Skeletal muscle tissue (tissue), 4 donors: ENCODE measurements around the gene KLHL11. TPM values are rescaled to one million over a fixed set of nuclear protein-coding genes. Genes with fewer than 3 reads are reported as not detected.
"Not testable (repeated sequence)": the region's sequence is repeated elsewhere in the genome, so short reads cannot be mapped to it uniquely, and the experiment has no call there.

Source experiments
- H3K27ac ChIP-seq: one replicate; pipeline ENCODE4 v1.7.0; 2013; ENCODE audit warnings: mild to moderate bottlenecking, low read depth, low read length, inconsistent platforms
- H3K27me3 ChIP-seq, 3 donors: one replicate each; pipeline ENCODE4 v1.7.0; 2013; ENCODE audit warnings: low read length in 3 of 3; ENCODE audit not compliant: control insufficient read depth in 3 of 3, insufficient read depth in 3 of 3
- H3K36me3 ChIP-seq, 3 donors: one replicate each; pipeline ENCODE4 v1.7.0; 2013; ENCODE audit warnings: low read length in 3 of 3; ENCODE audit not compliant: control insufficient read depth in 3 of 3, insufficient read depth in 3 of 3
- H3K4me1 ChIP-seq, 3 donors: one replicate each; pipeline ENCODE4 v1.7.0; 2013; ENCODE audit warnings: low read length in 3 of 3, mild to moderate bottlenecking in 3 of 3; ENCODE audit not compliant: control insufficient read depth in 3 of 3, insufficient read depth in 3 of 3
- H3K4me3 ChIP-seq, 3 donors: one replicate each; pipeline ENCODE4 v1.7.0; 2013; ENCODE audit warnings: low read length in 3 of 3
- H3K9ac ChIP-seq, 3 donors: one replicate each; pipeline ENCODE4 v1.7.0; 2013; ENCODE audit warnings: low read length in 3 of 3, mild to moderate bottlenecking in 3 of 3, moderate library complexity in 2 of 3, low read depth in 1 of 3
- H3K9me3 ChIP-seq, 3 donors: one replicate each; pipeline ENCODE4 v1.7.0; 2013; ENCODE audit warnings: low read length in 3 of 3; ENCODE audit not compliant: control insufficient read depth in 3 of 3
- total RNA-seq: library from RNA; depleted of rRNA; stranded (reverse); fragments of >200 nt; gene quantifications from one replicate; pipeline ENCODE4 v1.2.3, GENCODE V29; 2014
- donor health status: Osteomylitis.

Gene KLHL11
- total RNA-seq, 1 donor from 2014 or later: 19.3 TPM

DNA sequence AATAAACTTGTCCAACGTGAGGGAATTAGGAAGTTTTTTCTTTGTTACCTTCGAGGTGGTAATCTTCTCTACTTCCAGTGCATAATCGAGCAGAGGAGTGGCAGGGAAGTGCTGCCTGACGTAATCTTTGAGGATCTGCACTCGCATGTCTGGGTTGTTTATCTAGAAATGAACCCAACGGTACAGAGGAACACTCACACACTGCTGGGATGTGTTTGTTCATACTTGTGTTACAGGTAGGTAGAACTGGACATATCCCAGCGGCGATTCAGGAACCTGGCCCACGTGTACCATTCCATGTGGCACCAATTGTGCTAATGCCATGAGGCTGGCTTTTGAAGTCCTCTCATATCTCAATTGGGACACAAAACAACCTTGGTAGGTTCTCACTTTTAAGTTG is 4.2 kb upstream of the KLHL11 start:
- Histone ChIP-seq H3K9ac (no peak overlapping the region), H3K27me3 (no peaks in the 10 kb centered on the region), H3K4me1 (peaks cover 0 to 7% (median 0%) of the 10 kb centered on the region in 3 donors), H3K36me3 (peaks cover 30 to 37% (median 36%) of the 10 kb centered on the region in 3 donors), H3K9me3 (no peaks in the 10 kb centered on the region), H3K4me3 (no peak overlapping the region), H3K27ac (no peak overlapping the region)

DNA sequence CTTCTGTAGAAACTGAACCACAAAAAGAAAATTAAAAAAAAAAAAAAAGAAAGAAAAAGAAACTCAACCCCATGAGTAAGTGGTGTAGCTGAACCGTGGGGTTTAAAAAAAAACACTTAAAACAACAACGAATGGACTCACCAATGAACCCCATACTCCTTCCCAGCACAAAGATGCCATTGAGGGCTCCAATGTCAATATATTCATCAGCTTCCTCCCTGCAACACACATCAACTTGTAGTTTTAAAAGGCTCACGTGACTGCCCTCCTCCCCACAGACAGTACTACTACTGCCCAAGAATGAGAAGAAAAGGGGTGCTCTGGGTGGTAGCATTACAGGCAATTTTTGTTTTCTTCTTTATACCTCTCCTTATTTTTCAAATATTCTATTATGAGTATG is 3.3 kb upstream of the KLHL11 start:
- no peak overlapping the region for H3K4me3 ChIP-seq
- peaks cover 7 to 16% (median 8%) of the 10 kb centered on the region in 3 donors for H3K4me1 ChIP-seq
- H3K9ac ChIP-seq: no peak overlapping the region
- no peak overlapping the region for H3K27ac ChIP-seq
- no peaks in the 10 kb centered on the region for H3K9me3 ChIP-seq
- no peaks in the 10 kb centered on the region for H3K27me3 ChIP-seq
- peaks cover 28 to 36% (median 33%) of the 10 kb centered on the region in 3 donors for H3K36me3 ChIP-seq

DNA sequence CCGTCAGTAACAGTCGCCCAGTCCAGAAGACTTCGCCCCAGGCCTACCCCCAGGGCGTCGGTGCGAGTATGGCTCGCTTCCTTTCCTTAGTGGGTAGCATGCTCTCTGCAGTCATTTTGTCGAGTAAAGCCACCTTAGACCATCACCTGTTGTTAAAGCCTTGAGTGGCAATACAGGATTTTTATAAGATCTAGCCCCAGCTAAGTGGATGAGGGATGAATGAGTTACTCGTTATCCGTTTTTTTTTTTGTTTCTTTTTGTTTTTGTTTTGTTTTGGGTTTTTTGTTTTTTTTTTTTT is 322 bp upstream of the KLHL11 start:
- H3K36me3 ChIP-seq: peaks cover 16 to 19% (median 17%) of the 10 kb centered on the region in 3 donors
- H3K4me1 ChIP-seq: peaks cover 18 to 27% (median 18%) of the 10 kb centered on the region in 3 donors
- H3K27ac ChIP-seq: no peak overlapping the region
- peak overlapping the region; percentile 74 to 95 (median 79) for H3K4me3 ChIP-seq
- no peaks in the 10 kb centered on the region for H3K27me3 ChIP-seq
- H3K9ac ChIP-seq: peak overlapping the region; percentile 79 to 98 (median 97)
- no peaks in the 10 kb centered on the region for H3K9me3 ChIP-seq

DNA sequence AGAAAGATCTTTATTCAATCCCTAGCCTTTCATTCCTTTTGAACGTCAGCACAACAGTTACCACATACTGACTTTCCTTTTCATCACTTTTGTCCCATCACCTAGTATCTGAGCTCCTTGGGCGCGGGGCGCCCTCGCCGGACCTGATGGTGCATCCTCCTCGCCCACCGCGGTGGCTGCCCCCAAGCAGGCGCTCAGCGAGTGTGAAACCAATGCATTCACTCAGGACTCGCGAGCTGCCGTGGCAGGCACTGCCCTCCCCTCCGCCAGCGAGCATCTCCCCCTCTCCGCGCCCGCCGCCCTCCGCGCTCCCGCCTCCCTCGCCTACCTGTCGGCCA is 756 bp downstream of the KLHL11 start:
- Histone ChIP-seq H3K27me3 (no peaks in the 10 kb centered on the region), H3K9ac (peak overlapping the region; percentile 95 to 98 (median 97)), H3K27ac (peak overlapping the region; percentile 84), H3K9me3 (no peaks in the 10 kb centered on the region), H3K4me1 (peaks cover 18 to 27% (median 20%) of the 10 kb centered on the region in 3 donors), H3K4me3 (peak overlapping the region; percentile 90 to 95 (median 95)), H3K36me3 (peaks cover 7 to 13% (median 11%) of the 10 kb centered on the region in 3 donors)

DNA sequence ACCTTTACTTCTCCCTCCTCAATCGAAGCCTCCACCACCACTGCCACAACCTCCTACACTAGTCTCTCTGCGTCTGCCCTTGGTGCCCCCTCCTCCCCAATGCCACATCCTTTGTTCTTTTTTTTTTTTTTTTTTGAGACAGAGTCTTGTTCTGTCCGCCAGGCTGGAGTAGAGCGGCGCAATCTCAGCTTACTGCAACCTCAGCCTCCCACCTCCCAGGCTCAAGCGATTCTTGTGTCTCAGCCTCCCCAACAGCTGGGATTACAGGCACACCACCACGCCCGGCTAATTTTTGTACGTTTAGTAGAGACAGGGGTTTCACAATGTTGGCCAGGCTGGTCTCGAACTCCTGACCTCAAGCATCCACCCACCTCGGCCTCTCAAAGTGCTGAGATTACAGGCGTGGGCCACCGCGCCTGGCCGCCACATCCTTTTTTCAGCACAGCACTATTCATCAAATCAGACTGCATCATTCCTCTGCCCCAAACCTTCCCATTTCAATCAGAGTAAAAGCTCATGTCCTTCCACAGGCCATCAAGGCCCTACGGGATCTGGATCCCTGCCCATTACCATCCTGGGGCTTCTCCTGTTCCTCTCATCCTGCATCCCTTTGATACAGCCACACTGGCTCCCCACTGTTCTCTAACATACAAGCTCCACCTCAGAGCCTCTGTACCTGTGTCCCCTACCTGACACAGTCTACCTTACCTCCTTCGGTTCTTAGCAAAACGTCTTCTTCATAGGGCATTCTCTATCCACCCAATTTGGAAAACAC is 2.0 kb downstream of the KLHL11 start:
- H3K4me3 ChIP-seq: peak overlapping the region; percentile 90 to 95 (median 95)
- H3K9ac ChIP-seq: peak overlapping the region; percentile 28 to 95 (median 54)
- no peak overlapping the region for H3K27ac ChIP-seq
- no peaks in the 10 kb centered on the region for H3K27me3 ChIP-seq
- peaks cover 0 to 10% (median 7%) of the 10 kb centered on the region in 3 donors for H3K36me3 ChIP-seq
- no peaks in the 10 kb centered on the region for H3K9me3 ChIP-seq
- H3K4me1 ChIP-seq: peaks cover 18 to 27% (median 20%) of the 10 kb centered on the region in 3 donors

DNA sequence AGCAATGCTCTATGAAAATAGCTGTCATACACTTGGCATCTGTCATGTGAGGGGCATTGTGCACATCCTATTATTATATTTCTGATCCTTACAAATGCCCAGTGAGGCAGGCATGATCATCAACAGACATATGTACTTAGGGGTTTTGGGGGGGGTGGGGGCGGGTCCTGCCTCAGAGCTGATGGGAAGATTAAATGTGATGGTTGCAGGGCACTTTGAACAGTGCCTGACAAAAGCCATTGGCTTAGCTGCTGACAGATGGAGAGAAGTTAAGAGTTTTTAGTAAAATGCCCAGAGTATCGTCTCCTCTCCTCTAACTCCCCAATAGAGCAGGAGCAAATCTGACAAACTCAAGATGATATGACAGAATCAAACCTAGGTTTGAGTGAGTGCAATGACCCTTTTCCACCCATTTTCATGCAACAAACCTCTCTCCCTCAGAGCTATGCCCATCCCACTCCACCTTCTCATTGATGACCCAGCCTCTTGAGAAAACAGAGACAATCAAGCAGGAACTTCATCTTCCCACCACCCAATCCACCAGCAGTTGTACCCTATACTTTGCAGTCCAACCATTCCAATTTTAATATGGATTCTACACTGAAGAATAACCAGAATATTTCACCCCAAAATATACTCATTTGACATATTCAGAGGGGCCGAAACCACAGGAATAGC is 4.8 kb downstream of the KLHL11 start:
- H3K9me3 ChIP-seq: no peaks in the 10 kb centered on the region
- H3K4me1 ChIP-seq: peaks cover 18 to 25% (median 20%) of the 10 kb centered on the region in 3 donors
- H3K36me3 ChIP-seq: peaks cover 0 to 2% (median 0%) of the 10 kb centered on the region in 3 donors
- H3K27me3 ChIP-seq: no peaks in the 10 kb centered on the region
- H3K4me3 ChIP-seq: no peak overlapping the region
- H3K9ac ChIP-seq: peak overlapping the region in 1 of 3 donors; percentile 51
- no peak overlapping the region for H3K27ac ChIP-seq

DNA sequence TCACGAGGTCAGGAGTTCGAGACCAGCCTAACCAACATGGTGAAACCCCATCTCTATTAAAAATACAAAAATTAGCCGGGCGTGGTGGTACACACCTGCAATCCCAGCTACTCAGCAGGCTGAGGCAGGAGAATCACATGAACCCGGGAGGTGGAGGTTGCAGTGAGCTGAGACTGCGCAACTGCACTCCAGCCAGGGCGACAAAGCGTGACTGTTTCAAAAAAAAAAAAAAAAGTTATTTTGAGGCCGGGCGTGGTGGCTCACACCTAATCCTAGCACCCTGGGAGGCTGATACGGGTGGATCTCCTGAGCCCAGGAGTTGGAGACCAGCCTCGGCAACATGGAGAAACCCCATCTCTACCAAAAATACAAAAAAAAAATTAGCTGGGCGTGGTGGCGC is 13.8 kb downstream of the KLHL11 start:
- not testable (repeated sequence) for H3K27me3 ChIP-seq, H3K9ac ChIP-seq, H3K9me3 ChIP-seq, H3K27ac ChIP-seq, H3K4me1 ChIP-seq, H3K4me3 ChIP-seq
- H3K36me3 ChIP-seq: peaks cover 5 to 21% (median 19%) of the 10 kb centered on the region in 3 donors

DNA sequence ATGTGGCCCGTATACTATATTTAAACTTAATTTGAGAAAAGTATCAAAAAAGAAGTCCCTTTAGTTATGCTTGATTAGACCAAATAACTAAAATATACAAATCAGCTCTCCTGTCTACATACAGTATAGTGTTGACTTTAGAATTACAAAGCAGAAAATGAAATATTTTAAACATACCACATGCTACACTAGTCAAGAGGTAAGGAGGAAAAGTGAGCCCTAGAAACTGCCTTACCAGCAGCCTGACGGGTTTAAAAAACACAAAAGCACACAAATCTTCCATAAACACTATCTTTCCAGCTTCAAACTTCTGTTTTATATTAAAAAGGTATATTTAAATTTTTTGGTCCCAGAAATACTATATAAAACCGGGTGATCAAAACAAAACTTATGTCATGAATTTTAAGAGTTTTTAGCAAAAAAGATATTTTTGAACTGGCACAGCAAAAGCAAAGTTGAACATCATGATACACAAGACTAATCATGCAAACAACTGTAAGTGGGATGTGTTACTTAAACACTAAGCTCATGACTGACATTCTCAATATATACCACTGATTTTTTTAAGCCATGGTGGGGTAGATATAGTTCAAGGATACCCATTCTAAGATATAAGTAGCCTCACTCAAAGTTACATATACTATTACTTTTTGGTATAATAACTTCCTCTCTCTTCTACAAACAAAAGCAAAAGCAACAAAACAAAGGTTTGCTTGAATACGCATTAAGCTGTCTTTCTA is 15.8 kb downstream of the KLHL11 start:
- Histone ChIP-seq H3K36me3 (peaks cover 4 to 17% (median 14%) of the 10 kb centered on the region in 3 donors), H3K9ac (no peak overlapping the region), H3K27ac (no peak overlapping the region), H3K27me3 (no peaks in the 10 kb centered on the region), H3K9me3 (no peaks in the 10 kb centered on the region), H3K4me3 (no peak overlapping the region), H3K4me1 (no peaks in the 10 kb centered on the region)

DNA sequence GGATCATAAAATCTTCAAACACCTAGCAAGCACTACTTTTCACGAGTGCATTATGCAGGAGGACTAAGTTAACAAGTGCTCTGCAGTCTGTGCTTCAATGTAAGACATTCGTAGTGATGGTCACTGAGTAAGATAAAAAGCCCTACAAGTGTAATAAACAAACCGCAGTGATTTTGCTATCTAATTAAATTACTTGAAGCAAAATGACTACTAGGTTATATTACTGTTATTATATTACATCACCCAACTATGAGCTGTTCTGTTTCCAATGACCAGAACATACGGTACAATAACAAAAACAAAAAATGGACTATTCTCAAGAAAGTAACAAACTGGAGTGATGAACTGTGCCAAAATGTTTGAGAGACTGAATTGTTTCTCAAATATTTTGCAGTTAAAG is 16.4 kb downstream of the KLHL11 start:
- Histone ChIP-seq H3K36me3 (peaks cover 3 to 11% (median 7%) of the 10 kb centered on the region in 3 donors), H3K27me3 (no peaks in the 10 kb centered on the region), H3K9ac (no peak overlapping the region), H3K4me3 (no peak overlapping the region), H3K27ac (no peak overlapping the region), H3K9me3 (no peaks in the 10 kb centered on the region), H3K4me1 (no peaks in the 10 kb centered on the region)

DNA sequence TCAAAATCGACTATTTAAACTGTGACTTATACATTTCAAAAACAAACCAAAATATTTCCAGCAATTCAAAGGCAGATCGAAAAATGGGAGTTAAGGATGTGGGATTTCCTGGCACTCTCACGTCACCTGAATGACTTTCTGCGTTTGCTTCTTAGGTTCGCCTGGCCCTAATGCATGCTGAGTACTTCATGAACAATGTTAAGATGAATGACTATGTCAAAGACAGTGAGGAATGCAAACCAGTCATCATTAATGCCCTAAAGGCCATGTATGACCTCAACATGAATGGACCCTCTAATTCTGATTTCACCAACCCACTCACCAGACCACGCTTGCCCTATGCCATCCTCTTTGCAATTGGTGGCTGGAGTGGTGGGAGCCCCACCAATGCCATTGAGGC is 20.3 kb downstream of the KLHL11 start:
- no peaks in the 10 kb centered on the region for H3K4me1 ChIP-seq
- H3K9ac ChIP-seq: no peak overlapping the region
- H3K36me3 ChIP-seq: peaks cover 0 to 5% (median 5%) of the 10 kb centered on the region in 3 donors
- no peaks in the 10 kb centered on the region for H3K9me3 ChIP-seq
- no peak overlapping the region for H3K4me3 ChIP-seq
- H3K27ac ChIP-seq: no peak overlapping the region
- H3K27me3 ChIP-seq: no peaks in the 10 kb centered on the region
